H1 (cell line): ENCODE results near the gene KCNQ2. TPM values are rescaled to one million over a fixed set of nuclear protein-coding genes. Genes with fewer than 3 reads are reported as not detected.
A peak's percentile ranks its signal among the peaks of the same experiment; 100 is the strongest.

Experiments
- CBX5 ChIP-seq: fragments of 300-800, 300-1000 bp; sonication (generic); IDR thresholded peaks from 2 replicates; pipeline ENCODE4 v1.7.1; 2016; ENCODE audit warnings: antibody characterized with exemption, low read length, low read depth
- HDAC2 ChIP-seq, 2 experiments: fragments of 300-600 bp in 1 of 2; sonication (generic) in 1 of 2; IDR thresholded peaks; 2 replicates each; pipeline ENCODE4 v1.6.1; 2011 to 2012; ENCODE audit warnings: low read depth in 2 of 2, low read length in 2 of 2, mild to moderate bottlenecking in 2 of 2, moderate library complexity in 2 of 2, borderline replicate concordance in 1 of 2, inconsistent platforms in 1 of 2
- RXRA ChIP-seq: IDR thresholded peaks from 2 replicates; pipeline ENCODE4 v1.6.1; 2011; ENCODE audit warnings: low read depth, mild to moderate bottlenecking, low read length, moderate library complexity; ENCODE audit not compliant: insufficient read depth
- polyA plus RNA-seq, 7 experiments: library from polyadenylated mRNA; depleted of rRNA in 3 of 7; stranded (reverse) in 5 of 7; unstranded in 2 of 7; fragments of >200 nt in 5 of 7; fragments of 200-250 nt in 2 of 7; gene quantifications; 1 replicate in 5 of 7; 2 replicates in 1 of 7; 4 replicates in 1 of 7; pipeline versions ENCODE4 v1.2.1 to v1.2.3, GENCODE V29; 2011 to 2013; ENCODE audit warnings: missing spikeins in 2 of 7, mixed read lengths in 2 of 7
- total RNA-seq: library from RNA; stranded (reverse); fragmentation: NEBNext Ultra II Directional; extraction: Animal tissue kit (Norgen Biotek cat#: 25700); gene quantifications from 2 replicates; pipeline ENCODE4 v1.2.1, GENCODE V29; 2021

KCNQ2 gene
- total and polyA plus RNA-seq, 2 of the 8 experiments (the other 6 are each of a cell fraction or from before 2014, with no cell fraction given): 82.6 to 243 TPM

GRCh38 chr20:63501818-63502670 lies 29.6 kb upstream of the KCNQ2 start (continued):
- TF ChIP-seq RXRA (no peak), HDAC2 (IDR thresholded peaks at IDR 0.05; ENCODE audit: borderline replicate concordance in 1 of 2, low read depth in 2 of 2, low read length in 2 of 2) (0 out of 4 replicates have a peak, but pooled peaks of 1 of the 2 experiments have one; percentile 12), CBX5 (no peak)
